NB4 (cell line): ENCODE data around the gene BACH2.
"Not testable (repeated sequence)": the region's sequence is repeated elsewhere in the genome, so short reads cannot be mapped to it uniquely, and the experiment has no call there.

ENCODE experiments used
- DNase-seq: peaks from one replicate; pipeline ENCODE4 v3.0.0; 2010; ENCODE audit warnings: low read depth
- H3K4me3 ChIP-seq: one replicate; pipeline ENCODE4 v1.5.1; 2011; ENCODE audit warnings: mild to moderate bottlenecking, low read depth, low read length, moderate library complexity
- MYC ChIP-seq: IDR thresholded peaks from 2 replicates; pipeline ENCODE4 v1.6.1; 2011; ENCODE audit warnings: low read depth, low read length
- POLR2A ChIP-seq: IDR thresholded peaks from 2 replicates; pipeline ENCODE4 v1.6.1; 2011; ENCODE audit warnings: mild to moderate bottlenecking; ENCODE audit not compliant: insufficient read length; ENCODE audit errors: extremely low read depth
- TF ChIP-seq, protein P1 (sequence below): IDR thresholded peaks from 2 replicates; pipeline ENCODE4 v1.6.1; 2011; ENCODE audit warnings: low read depth, low read length
- TF ChIP-seq, protein P2 (sequence below): IDR thresholded peaks from one replicate; pipeline ENCODE4 v1.5.1; 2012; ENCODE audit warnings: low read depth, low read length

BACH2 gene

DNA sequence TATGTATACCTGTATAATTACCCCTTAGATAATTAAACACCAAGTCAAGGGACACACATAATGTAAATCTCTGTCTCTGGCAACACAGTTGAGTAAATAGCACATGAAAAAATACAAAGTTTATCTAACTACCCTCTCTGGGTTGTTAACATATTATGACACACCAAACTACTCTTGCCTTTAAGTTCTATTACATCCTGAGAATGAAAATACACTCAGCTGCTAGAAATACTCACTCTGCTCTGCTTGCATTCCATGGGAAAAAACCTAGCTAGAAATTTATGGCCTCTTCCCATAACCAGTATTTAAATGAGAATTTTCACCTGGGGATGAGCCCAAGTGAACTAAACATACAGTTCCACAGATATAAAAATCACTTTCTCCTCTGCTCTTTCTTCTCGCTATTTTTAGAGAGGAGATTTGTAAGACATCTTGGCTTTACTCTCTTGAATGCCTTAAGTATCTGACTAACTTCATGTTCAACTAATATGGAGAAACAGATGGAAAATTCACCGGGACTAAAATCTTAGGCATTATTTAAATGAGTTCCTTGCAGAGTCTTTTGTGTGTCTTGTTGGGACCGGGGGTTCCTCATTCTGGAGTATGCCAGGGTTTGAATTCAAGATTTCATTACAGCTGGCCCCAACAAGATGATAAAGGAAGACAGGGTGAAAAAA lies 261.5 kb downstream of the BACH2 start:
- no peak for DNase-seq
- no peak for TF ChIP-seq POLR2A
- TF ChIP-seq, protein P1, sequence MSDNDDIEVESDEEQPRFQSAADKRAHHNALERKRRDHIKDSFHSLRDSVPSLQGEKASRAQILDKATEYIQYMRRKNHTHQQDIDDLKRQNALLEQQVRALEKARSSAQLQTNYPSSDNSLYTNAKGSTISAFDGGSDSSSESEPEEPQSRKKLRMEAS: no peak
- no peak for TF ChIP-seq MYC
- TF ChIP-seq, protein P2, sequence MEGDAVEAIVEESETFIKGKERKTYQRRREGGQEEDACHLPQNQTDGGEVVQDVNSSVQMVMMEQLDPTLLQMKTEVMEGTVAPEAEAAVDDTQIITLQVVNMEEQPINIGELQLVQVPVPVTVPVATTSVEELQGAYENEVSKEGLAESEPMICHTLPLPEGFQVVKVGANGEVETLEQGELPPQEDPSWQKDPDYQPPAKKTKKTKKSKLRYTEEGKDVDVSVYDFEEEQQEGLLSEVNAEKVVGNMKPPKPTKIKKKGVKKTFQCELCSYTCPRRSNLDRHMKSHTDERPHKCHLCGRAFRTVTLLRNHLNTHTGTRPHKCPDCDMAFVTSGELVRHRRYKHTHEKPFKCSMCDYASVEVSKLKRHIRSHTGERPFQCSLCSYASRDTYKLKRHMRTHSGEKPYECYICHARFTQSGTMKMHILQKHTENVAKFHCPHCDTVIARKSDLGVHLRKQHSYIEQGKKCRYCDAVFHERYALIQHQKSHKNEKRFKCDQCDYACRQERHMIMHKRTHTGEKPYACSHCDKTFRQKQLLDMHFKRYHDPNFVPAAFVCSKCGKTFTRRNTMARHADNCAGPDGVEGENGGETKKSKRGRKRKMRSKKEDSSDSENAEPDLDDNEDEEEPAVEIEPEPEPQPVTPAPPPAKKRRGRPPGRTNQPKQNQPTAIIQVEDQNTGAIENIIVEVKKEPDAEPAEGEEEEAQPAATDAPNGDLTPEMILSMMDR: no peak
- H3K4me3 ChIP-seq: no peak overlapping the region

GRCh38 chr6:90033746-90034271 lies 262.8 kb downstream of the BACH2 start:
- DNase-seq: no peak
- TF ChIP-seq, protein P1: no peak
- TF ChIP-seq, protein P2: no peak
- TF ChIP-seq POLR2A (no peak), MYC (no peak)
- no peak overlapping the region for H3K4me3 ChIP-seq

DNA sequence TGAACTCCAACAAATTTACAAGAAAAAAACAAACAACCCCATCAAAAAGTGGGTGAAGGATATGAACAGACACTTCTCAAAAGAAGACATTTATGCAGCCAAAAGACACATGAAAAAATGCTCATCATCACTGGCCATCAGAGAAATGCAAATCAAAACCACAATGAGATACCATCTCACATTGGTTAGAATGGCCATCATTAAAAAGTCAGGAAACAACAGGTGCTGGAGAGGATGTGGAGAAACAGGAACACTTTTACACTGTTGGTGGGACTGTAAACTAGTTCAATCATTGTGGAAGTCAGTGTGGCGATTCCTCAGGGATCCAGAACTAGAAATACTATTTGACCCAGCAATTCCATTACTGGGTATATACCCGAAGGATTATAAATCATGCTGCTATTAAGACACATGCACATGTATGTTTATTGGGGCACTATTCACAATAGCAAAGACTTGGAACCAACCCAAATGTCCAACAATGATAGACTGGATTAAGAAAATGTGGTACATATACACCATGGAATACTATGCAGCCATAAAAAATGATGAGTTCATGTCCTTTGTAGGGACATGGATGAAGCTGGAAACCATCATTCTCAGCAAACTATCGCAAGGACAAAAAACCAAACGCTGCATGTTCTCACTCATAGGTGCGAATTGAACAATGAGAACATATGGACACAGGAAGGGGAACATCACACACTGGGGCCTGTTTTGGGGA lies 264.0 kb downstream of the BACH2 start:
- not testable (repeated sequence) for DNase-seq, H3K4me3 ChIP-seq

- DNase-seq: peak; percentile 79
- H3K4me3 ChIP-seq: no peak overlapping the region
- TF ChIP-seq, protein P1: no peak
- TF ChIP-seq MYC: no peak
Observed at GRCh38 chr6:90028995-90029635, 267.5 kb downstream of the BACH2 start.

GRCh38 chr6:90028066-90028778 lies 268.4 kb downstream of the BACH2 start:
- no peak overlapping the region for H3K4me3 ChIP-seq
- peak; percentile 11 for DNase-seq
- no peak for TF ChIP-seq MYC
- TF ChIP-seq POLR2A: no peak
- TF ChIP-seq, protein P2: no peak
- TF ChIP-seq, protein P1: no peak

GRCh38 chr6:90026216-90026615 lies 270.4 kb downstream of the BACH2 start:
- no peak for DNase-seq
- H3K4me3 ChIP-seq: no peak overlapping the region
- TF ChIP-seq, protein P2: no peak
- TF ChIP-seq, protein P1: no peak
- no peak for TF ChIP-seq MYC
- no peak for TF ChIP-seq POLR2A
